GM19324 (cell line): Measurements from ENCODE around the gene GSK3B.
"Not testable (repeated sequence)": the region's sequence is repeated elsewhere in the genome, so short reads cannot be mapped to it uniquely, and the experiment has no call there.

Experiments used
- ATAC-seq: cut with Tn5 transposase; IDR thresholded peaks from one replicate; pipeline ENCODE4 v1.9.1; 2021; ENCODE audit warnings: mild to moderate bottlenecking, moderate library complexity; ENCODE audit not compliant: unreplicated experiment, low FRiP score

The GSK3B gene

DNA sequence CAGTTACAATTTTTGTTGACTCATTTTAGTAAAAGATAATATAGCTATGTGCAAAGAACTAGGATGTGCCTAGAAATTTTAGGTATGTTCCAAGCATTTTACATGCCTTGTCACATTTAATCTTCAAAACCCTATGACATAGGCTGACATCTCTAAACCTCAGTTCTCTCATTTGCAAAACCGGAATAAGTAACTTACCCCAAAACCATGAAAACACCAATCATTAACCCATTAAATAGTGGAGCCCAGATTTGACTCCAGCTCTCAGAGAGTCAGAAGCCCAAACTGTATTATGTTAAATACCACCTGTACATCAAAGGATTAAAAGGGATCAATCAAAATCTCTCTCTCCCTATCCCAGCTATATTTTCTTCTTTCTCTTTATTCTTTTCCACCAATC is 36.6 kb downstream of the GSK3B start:
- peak; percentile 56 for ATAC-seq

GRCh38 chr3:120057029-120057428 is 37.2 kb downstream of the GSK3B start:
- no peak for ATAC-seq

- not testable (repeated sequence) for ATAC-seq
These were observed 40.6 kb downstream of the GSK3B start for GRCh38 chr3:120053647-120054046.

DNA sequence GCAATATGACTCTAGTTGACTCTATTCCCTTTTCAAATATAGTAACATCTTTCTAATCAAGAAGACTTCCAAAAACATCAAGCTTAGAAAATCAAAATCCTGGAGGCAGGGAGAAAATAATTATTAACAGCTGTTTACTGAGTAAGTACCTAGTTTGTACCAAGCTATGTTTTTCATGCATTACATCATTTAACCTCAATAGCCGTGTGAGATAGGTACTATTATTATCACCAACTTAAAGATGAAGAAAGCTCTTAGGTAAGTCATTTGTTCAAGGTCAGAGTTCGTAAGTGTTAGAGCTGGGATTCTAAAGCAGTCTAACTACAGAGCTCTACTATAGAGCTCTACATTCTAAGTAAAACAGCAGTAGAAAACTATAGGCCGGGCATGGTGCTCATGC is 41.6 kb downstream of the GSK3B start:
- ATAC-seq: no peak

DNA sequence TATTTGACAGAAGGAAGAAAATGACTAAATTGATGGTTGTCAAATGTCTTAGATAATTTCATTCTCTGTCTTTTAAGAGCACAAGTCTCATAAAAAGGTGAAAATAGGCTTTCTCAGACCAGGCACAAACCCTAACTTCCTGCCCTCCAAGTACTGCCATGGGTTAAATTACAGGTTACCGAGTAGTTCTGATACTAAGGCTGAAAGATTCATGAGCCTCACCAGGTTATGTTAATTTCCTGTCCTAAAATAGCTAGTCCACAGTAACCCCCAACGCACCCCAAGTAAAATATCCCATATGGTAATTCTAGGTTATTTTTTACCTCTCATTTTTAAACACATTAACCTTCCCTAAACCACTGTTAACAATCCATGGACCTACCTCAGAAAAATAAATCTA is 42.0 kb downstream of the GSK3B start:
- ATAC-seq: peak; percentile 66

GRCh38 chr3:120051570-120051969 is 42.7 kb downstream of the GSK3B start:
- not testable (repeated sequence) for ATAC-seq

GRCh38 chr3:120049881-120050539 is 44.2 kb downstream of the GSK3B start:
- no peak for ATAC-seq

DNA sequence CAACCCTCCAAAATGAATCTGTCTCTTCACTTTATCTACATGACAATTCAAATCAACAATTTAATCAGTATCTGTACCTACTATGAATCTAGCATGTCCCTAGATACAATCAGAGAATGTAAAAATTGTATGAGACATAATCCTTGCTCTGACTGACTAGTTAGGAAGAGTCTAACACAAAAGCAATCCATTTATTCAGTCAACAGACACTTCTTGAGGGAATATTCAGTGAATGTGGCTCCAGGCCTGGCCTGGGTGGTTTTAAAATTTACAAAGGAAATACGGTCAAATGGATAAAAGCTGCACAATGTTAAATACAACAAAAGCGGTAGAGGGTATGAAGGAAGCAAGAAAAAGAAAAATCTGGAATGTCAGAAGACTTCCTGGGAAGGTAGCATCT is 45.2 kb downstream of the GSK3B start:
- ATAC-seq: no peak

DNA sequence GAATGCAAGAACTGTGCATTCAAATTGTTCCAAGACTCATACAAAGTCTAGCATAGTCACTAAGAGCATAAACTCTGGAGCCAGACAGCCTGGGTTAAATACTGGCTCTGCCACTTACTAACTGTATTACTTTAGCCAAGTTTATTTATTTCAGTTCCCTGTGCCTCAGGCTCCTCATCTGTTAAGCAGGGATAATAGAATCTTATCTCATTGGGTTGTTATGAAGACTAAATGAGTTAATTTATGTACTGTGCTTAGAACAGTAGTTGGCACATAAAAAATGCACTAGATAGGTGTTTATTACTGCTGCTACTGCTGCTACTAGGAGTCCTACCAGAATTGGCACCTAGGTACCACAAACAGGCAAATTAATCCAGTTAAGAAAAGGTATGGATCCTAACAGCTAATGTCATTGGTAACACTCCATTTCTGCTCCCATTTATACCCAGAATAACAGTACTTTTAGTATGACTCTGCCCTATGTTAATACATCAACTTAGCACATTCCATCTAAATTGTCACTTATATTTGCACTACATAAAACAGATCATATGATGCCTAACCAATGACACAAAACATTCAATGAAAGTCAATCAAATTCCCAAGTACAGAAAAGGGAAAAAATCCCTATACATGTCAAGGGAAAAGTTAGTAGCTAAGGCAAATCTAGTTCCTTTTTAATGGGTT is 45.7 kb downstream of the GSK3B start:
- no peak for ATAC-seq

DNA sequence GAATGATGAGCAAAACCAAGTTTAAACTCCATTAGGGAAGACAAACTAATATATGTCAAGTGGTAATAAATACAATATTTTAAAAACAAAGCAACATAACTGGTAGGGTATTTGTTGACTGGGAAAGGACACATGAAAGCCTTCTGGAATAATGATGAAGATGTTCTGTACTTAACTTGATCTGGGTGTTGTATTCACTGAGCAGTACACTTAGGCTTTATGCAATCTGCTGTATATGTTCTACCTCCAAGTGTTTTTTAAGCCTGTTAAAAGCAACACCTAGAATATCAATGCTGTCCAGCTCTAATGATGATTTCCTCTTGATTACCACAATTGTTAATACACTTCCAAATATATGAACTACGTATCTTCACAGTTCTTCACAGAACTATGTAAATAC is 46.6 kb downstream of the GSK3B start:
- ATAC-seq: no peak

DNA sequence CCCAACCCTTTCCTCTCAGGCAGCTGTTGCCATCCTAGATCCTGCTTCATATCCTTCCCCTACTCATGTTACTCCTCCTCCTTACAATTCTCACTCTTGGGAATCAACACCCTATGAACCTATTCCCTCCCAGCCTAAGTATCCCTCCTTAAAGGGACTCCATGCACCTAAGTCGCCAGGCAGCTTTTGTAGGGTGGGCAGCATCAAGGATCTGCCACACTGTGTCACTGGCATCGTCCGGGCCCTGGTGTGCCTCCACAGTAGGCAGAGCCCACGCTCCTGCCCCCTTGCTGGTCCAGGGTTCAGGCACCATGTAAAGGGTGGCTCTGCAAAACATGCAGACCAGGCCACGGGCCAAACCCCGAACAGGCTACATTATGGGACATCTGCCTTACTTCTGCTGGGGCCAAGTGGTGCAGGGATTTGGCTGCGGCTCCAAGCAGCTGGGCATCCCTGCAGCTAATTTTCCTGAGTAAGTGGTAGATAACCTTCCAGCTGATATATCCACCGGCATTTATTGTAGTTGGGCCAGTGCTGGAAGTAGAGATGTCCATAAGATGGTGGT is 53.4 kb downstream of the GSK3B start:
- ATAC-seq: no peak

DNA sequence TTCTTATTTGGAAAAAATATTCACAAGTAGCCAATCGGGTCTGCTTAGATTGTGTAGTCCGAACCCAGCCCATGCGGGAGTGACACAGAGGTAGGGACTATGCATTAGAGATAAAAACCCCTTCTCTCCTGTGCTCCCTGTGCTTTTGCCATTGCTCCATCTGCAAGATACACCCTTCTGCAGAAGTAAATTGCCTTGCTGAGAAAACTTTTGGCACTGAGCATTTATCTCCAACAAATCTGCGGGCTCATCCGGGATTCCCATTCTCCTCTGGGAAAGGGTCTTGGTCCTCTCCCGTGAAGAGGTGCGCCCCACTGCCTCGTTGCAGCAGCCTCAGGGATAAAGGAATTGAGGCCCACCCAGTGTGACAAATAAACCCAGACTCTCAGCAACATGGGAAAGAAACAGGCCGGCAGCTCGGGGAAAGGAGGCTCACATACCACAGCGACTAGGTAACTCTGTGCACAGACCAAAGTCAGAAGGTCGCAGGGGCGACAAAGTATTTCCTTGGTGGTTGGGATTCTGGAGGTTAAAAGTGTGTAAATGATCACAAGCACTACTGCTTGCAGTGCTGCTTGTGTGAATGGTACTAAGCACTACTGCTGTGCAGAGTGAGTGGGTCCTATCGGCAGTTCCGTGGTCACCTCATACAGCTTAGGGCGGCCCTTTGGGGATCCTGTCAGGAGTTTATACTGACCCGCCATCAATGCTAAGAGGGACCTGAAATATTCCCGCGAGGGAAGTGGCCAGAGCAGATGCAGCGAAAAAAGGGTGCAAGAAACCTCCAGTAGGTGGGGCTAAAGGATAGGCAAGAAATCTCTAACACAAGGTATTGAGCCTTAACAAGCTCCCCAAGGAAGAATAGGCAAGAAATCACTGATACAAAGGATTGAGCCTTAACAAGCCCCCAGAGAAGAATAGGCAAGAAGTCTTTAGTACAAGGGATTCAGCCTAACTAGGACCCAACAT is 54.3 kb downstream of the GSK3B start:
- ATAC-seq: no peak

DNA sequence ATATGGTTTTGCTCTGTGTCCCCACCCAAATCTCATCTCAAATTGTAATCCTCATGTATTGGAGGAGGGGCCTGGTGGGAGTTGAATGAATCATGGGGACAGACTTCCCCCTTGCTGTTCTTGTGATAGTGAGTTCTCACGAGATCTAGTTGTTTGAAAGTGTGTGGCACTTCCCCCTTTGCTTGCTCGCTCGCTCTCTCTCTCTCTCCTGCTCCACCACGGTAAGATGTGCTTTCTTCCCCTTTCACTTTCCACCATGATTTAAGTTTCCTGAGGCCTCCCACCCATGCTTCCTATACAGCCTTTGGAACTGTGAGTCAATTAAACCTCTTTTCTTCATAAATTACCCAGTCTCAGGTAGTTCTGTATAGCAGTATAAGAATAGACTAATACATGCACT is 60.7 kb downstream of the GSK3B start:
- no peak for ATAC-seq

DNA sequence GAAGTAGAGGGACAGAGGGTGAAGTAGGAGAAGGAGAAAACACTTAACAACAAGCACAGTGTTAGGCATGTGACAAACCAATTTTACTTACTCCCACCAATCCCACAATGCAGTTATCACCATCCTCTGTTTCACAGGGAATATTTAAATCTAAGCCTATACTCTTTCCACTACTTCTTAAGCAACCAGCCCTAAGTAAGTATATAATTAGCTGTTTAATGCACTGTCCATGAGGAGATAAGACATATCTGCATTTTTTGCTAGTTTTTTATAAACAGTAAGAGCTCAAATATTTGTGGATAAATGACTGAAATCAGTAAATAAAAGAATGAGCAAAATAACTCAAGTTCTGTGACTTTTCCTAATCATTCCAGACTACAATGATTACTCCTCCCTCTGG is 62.7 kb downstream of the GSK3B start:
- no peak for ATAC-seq

- no peak for ATAC-seq
These were observed 64.5 kb downstream of the GSK3B start for GRCh38 chr3:120029749-120030148.

DNA sequence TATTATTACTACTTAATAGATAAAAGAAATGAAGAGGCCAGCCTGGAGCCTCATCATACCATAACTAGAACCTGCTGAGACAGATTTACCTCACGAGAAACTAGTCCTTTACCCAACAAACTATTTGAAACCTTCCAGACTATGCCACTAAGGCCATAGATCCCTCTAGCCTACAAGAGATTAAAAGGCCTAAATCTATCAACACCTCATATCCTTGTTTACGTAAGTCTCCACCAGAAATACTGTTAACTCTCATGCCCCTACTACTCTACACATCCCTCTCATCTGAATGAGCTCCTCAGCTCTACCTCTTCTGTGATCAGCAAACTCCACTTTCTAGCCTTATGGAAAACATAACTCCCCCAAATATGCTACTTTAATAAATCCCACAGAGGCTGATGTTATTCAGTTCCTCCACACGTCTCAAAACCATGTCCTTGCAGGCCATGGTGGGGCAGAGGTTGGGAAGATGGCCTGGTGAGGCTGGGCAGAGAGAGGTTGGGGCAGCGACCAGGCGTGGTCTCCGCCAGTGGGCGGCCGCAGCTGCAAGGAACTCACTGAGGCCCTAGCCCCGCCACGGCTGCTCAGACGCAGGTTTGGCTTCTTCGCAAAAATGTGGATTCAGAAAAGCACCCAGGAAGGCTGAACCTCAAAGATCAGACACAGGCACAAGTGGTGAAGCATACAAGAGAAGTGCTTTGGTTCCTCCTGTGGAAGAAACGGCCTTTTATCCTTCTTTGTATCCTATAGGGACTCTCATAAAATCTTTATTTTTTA is 65.8 kb downstream of the GSK3B start:
- ATAC-seq: no peak

DNA sequence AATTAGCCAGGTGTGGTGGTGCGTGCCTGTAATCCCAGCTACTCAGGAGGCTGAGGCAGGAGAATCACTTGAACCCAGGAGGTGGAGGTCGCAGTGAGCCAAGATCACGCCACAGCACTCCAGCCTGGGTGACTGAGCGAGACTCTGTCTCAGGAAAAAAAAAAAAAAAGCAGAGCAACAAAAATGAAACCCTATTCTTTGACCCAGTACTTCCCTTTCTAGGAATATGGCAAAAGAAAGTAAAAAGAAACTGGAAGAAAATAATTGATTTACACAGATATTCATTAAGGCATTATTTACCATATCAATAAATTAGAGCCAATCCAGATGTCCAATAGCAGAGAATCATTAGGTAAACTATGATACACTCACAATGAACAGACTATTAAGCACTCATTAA is 67.0 kb downstream of the GSK3B start:
- ATAC-seq: no peak

- no peak for ATAC-seq
These were observed 68.7 kb downstream of the GSK3B start for GRCh38 chr3:120025520-120025919.

- ATAC-seq: no peak
These were observed 70.1 kb downstream of the GSK3B start for GRCh38 chr3:120024103-120024502.

DNA sequence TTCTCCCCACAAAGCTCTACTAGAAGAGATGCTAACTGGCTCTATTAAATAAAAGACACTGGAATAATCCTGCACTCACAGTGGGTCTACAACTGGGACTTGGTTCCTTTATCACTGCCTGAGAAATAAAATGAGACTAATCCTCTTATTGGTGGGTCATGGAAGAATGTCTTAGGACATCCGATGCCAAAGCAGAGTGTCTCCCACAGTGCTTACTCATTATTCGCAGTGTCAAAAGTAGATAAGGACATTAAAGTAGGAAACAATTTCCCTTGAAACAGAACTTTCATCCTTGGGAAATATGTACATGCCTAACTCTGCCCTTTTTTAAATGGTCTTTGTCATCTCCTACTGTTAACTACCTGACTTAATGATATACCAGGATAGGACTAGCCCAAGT is 71.5 kb downstream of the GSK3B start:
- no peak for ATAC-seq
